Measurements from ENCODE around the gene UHRF2.

UHRF2 gene

DNA sequence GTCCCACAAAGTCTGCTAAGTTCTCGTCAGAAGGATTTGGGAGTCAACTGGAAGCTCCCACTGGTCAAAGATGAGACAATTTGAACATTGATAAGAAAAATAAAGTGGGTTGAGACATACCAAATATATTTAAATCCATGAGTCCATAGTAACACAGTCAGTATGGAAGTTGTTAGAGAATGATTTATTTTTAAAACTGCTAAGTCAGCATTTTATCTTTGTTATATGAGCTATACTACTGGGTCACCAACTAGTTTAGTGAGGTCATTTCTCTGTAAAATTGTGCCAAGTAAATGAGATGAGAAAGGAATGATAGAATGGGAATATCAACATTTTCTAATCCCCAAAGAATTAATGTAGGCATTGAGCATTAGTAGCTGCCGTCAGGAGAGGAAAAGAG is 60.2 kb downstream of the UHRF2 start:
- FAIRE-seq (no peak), DNase-seq (ENCODE audit: insufficient read length, low spot score) (no peak)
- TF ChIP-seq PAX5 (IDR thresholded peaks at IDR 0.05; ENCODE audit: insufficient read depth, low read length, severe bottlenecking): no peak
- TF ChIP-seq POU2F2 (IDR thresholded peaks at IDR 0.05; ENCODE audit: low read depth, low read length): no peak
- no peak for TF ChIP-seq SPI1 (IDR thresholded peaks at IDR 0.05; ENCODE audit: low read depth, low read length)
- TF ChIP-seq POLR2AphosphoS5 (IDR thresholded peaks at IDR 0.05; ENCODE audit: low read depth, low read length): no peak
- no peak for TF ChIP-seq TAF1 (IDR thresholded peaks at IDR 0.05; ENCODE audit: low read depth, low read length)
- TF ChIP-seq POLR2A (IDR thresholded peaks at IDR 0.05; ENCODE audit: low read depth, low read length): no peak

GRCh38 chr9:6479959-6480358 is 67.0 kb downstream of the UHRF2 start:
- FAIRE-seq (no peak), DNase-seq (ENCODE audit: insufficient read length, low spot score) (no peak)
- TF ChIP-seq SPI1 (IDR thresholded peaks at IDR 0.05; ENCODE audit: low read depth, low read length): no peak
- no peak for TF ChIP-seq POLR2A (IDR thresholded peaks at IDR 0.05; ENCODE audit: low read depth, low read length)
- TF ChIP-seq PAX5 (IDR thresholded peaks at IDR 0.05; ENCODE audit: insufficient read depth, low read length, severe bottlenecking): no peak
- TF ChIP-seq POLR2AphosphoS5 (IDR thresholded peaks at IDR 0.05; ENCODE audit: low read depth, low read length): no peak
- TF ChIP-seq TAF1 (IDR thresholded peaks at IDR 0.05; ENCODE audit: low read depth, low read length): no peak
- no peak for TF ChIP-seq POU2F2 (IDR thresholded peaks at IDR 0.05; ENCODE audit: low read depth, low read length)

DNA sequence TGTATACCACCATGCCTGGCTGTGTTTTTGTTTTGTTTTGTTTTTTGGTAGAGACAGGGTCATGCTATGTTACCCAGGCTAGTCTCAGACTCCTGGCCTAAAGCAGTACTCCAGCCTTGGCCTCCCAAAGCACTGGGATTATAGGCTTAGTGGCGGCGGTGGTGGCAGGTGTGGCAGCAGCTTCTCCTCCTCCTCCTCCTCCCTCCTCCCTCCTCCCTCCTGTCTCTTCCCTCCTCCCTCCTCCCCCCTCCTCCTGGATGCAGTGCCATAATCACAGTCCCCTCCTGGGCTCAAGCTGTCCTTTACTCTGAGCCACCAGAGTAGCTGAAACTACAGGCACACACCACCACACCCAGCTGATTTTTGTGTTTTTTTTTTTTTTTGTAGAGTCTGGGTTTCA is 71.2 kb downstream of the UHRF2 start:
- DNase-seq (ENCODE audit: insufficient read length, low spot score) (no peak), FAIRE-seq (no peak)
- TF ChIP-seq POU2F2 (IDR thresholded peaks at IDR 0.05; ENCODE audit: low read depth, low read length) (no peak), SPI1 (IDR thresholded peaks at IDR 0.05; ENCODE audit: low read depth, low read length) (no peak), POLR2A (IDR thresholded peaks at IDR 0.05; ENCODE audit: low read depth, low read length) (no peak), TAF1 (IDR thresholded peaks at IDR 0.05; ENCODE audit: low read depth, low read length) (no peak), PAX5 (IDR thresholded peaks at IDR 0.05; ENCODE audit: insufficient read depth, low read length, severe bottlenecking) (no peak), POLR2AphosphoS5 (IDR thresholded peaks at IDR 0.05; ENCODE audit: low read depth, low read length) (no peak)

GRCh38 chr9:6488395-6488794 is 75.4 kb downstream of the UHRF2 start:
- FAIRE-seq (no peak), DNase-seq (ENCODE audit: insufficient read length, low spot score) (no peak)

GRCh38 chr9:6489099-6489498 is 76.1 kb downstream of the UHRF2 start:
- TF ChIP-seq TAF1 (IDR thresholded peaks at IDR 0.05; ENCODE audit: low read depth, low read length) (no peak), POU2F2 (IDR thresholded peaks at IDR 0.05; ENCODE audit: low read depth, low read length) (no peak), SPI1 (IDR thresholded peaks at IDR 0.05; ENCODE audit: low read depth, low read length) (no peak), POLR2AphosphoS5 (IDR thresholded peaks at IDR 0.05; ENCODE audit: low read depth, low read length) (no peak), POLR2A (IDR thresholded peaks at IDR 0.05; ENCODE audit: low read depth, low read length) (no peak), PAX5 (IDR thresholded peaks at IDR 0.05; ENCODE audit: insufficient read depth, low read length, severe bottlenecking) (no peak)
- DNase-seq (ENCODE audit: insufficient read length, low spot score) (no peak), FAIRE-seq (no peak)

More at GRCh38 chr9:6488395-6488794, 75.4 kb downstream of the UHRF2 start:
- TF ChIP-seq TAF1 (IDR thresholded peaks at IDR 0.05; ENCODE audit: low read depth, low read length): no peak
- TF ChIP-seq POU2F2 (IDR thresholded peaks at IDR 0.05; ENCODE audit: low read depth, low read length): no peak
- TF ChIP-seq POLR2AphosphoS5 (IDR thresholded peaks at IDR 0.05; ENCODE audit: low read depth, low read length): no peak
- no peak for TF ChIP-seq PAX5 (IDR thresholded peaks at IDR 0.05; ENCODE audit: insufficient read depth, low read length, severe bottlenecking)
- no peak for TF ChIP-seq POLR2A (IDR thresholded peaks at IDR 0.05; ENCODE audit: low read depth, low read length)
- no peak for TF ChIP-seq SPI1 (IDR thresholded peaks at IDR 0.05; ENCODE audit: low read depth, low read length)

DNA sequence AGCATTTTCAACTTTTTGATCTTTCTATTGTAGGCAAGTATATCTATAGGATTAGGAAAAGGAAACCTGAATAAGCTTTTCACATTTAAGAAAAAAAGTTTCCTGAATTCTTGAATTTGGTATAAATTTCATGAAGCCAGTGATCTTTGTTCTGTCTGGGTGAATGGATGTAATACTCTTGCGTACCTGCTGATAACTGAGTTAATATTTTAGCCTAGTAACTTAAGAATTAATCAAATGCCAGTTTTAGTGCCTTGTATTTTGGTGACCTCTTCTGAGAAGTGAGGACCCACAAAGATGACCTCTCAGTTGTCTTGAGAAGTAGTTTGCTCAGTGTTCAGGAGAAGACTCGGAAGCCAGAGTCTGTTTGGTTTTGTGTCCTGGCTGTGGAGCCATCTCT is 77.9 kb downstream of the UHRF2 start:
- no peak for DNase-seq (ENCODE audit: insufficient read length, low spot score)
- TF ChIP-seq POU2F2 (IDR thresholded peaks at IDR 0.05; ENCODE audit: low read depth, low read length) (no peak), PAX5 (IDR thresholded peaks at IDR 0.05; ENCODE audit: insufficient read depth, low read length, severe bottlenecking) (no peak), POLR2AphosphoS5 (IDR thresholded peaks at IDR 0.05; ENCODE audit: low read depth, low read length) (no peak), POLR2A (IDR thresholded peaks at IDR 0.05; ENCODE audit: low read depth, low read length) (no peak), TAF1 (IDR thresholded peaks at IDR 0.05; ENCODE audit: low read depth, low read length) (no peak), SPI1 (IDR thresholded peaks at IDR 0.05; ENCODE audit: low read depth, low read length) (no peak)
- no peak for FAIRE-seq

- no peak for DNase-seq (ENCODE audit: insufficient read length, low spot score)
- FAIRE-seq: no peak
Measured at GRCh38 chr9:6495466-6495865, 82.5 kb downstream of the UHRF2 start.

GRCh38 chr9:6498982-6499381 is 86.0 kb downstream of the UHRF2 start:
- FAIRE-seq: no peak
- DNase-seq (ENCODE audit: insufficient read length, low spot score): no peak
- no peak for TF ChIP-seq POU2F2 (IDR thresholded peaks at IDR 0.05; ENCODE audit: low read depth, low read length)
- TF ChIP-seq TAF1 (IDR thresholded peaks at IDR 0.05; ENCODE audit: low read depth, low read length): no peak
- TF ChIP-seq POLR2AphosphoS5 (IDR thresholded peaks at IDR 0.05; ENCODE audit: low read depth, low read length): no peak
- TF ChIP-seq SPI1 (IDR thresholded peaks at IDR 0.05; ENCODE audit: low read depth, low read length): no peak
- no peak for TF ChIP-seq POLR2A (IDR thresholded peaks at IDR 0.05; ENCODE audit: low read depth, low read length)
- TF ChIP-seq PAX5 (IDR thresholded peaks at IDR 0.05; ENCODE audit: insufficient read depth, low read length, severe bottlenecking): no peak

More at GRCh38 chr9:6495466-6495865, 82.5 kb downstream of the UHRF2 start:
- TF ChIP-seq POLR2AphosphoS5 (IDR thresholded peaks at IDR 0.05; ENCODE audit: low read depth, low read length): no peak
- TF ChIP-seq POU2F2 (IDR thresholded peaks at IDR 0.05; ENCODE audit: low read depth, low read length): no peak
- no peak for TF ChIP-seq POLR2A (IDR thresholded peaks at IDR 0.05; ENCODE audit: low read depth, low read length)
- no peak for TF ChIP-seq SPI1 (IDR thresholded peaks at IDR 0.05; ENCODE audit: low read depth, low read length)
- TF ChIP-seq TAF1 (IDR thresholded peaks at IDR 0.05; ENCODE audit: low read depth, low read length): no peak
- TF ChIP-seq PAX5 (IDR thresholded peaks at IDR 0.05; ENCODE audit: insufficient read depth, low read length, severe bottlenecking): no peak

- FAIRE-seq (no peak), DNase-seq (ENCODE audit: insufficient read length, low spot score) (no peak)
- TF ChIP-seq TAF1 (IDR thresholded peaks at IDR 0.05; ENCODE audit: low read depth, low read length): no peak
- no peak for TF ChIP-seq SPI1 (IDR thresholded peaks at IDR 0.05; ENCODE audit: low read depth, low read length)
- no peak for TF ChIP-seq POLR2AphosphoS5 (IDR thresholded peaks at IDR 0.05; ENCODE audit: low read depth, low read length)
- no peak for TF ChIP-seq POLR2A (IDR thresholded peaks at IDR 0.05; ENCODE audit: low read depth, low read length)
- no peak for TF ChIP-seq POU2F2 (IDR thresholded peaks at IDR 0.05; ENCODE audit: low read depth, low read length)
- TF ChIP-seq PAX5 (IDR thresholded peaks at IDR 0.05; ENCODE audit: insufficient read depth, low read length, severe bottlenecking): no peak
Measured at GRCh38 chr9:6501526-6502210, 88.7 kb downstream of the UHRF2 start.
